ENCODE results near the gene ZNF683.

Gene ZNF683

DNA sequence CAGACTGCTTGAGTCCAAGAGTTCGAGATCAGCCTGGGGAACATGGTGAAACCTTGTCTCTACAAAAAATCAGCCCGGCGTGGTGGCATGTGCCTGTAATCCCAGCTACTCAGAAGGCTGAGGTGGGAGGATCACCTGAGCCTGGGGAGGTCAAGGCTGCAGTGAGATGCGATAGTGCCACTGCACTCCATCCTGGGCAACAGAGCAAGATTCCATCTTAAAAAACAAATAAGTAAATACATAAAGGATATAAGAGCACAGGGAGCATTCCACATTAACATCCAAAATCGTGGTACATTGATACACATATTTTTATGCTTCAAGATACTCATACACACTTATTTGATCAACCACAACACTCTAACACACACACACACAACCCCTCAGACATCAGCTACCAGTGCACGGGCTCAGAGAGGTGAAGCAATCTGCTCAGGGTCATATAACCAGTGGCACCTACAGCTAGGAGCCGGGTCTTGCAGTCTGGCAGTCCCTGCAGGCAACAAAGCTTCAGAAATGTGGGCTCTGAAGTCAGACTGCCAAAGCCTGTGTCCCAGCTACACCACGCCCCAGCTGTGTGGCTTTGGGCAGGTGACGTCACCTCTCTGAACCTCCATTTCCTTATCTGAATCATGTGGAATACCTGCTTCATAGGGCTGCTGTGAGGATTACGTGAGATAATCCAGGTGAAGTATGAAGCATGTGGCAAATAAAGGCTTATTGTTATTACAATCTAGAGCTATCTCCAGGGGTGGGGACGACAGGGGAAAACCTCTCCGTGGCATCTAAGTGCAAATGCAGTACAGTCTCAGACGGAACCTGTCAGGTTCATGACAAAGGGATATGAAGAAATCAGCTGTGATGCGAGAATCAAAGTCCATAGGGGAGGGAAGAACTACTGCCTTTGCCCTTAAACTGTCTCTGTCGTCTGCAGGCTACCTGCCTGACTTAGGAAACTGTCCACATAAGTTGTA, 13.9 kb downstream of the ZNF683 start:
- no peak for DNase-seq (ENCODE audit: low spot score)

DNA sequence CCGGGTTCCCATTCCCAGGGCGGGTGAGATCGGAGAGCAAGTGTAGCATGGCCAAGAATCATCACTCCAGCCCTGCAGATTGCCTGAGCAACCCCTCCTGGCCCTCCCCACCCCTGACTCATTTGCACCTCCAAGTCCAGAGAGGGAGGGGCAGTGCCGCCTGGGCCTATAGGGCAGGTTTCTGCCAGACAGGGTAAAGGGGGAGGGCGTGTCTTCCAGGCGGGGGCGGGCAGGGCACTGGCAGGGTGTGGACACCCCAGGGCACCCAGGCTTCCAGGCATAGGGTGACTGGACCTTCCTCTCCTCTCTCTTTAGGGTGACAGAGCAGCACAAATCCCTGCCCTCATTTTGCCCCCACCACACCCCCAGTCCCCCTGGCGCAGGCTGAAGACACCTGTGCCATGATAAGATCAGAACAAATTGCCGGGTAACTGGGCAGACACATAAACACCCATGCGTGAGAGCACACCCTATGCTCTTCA, 15.4 kb downstream of the ZNF683 start:
- DNase-seq (ENCODE audit: low spot score), result no peak

DNA sequence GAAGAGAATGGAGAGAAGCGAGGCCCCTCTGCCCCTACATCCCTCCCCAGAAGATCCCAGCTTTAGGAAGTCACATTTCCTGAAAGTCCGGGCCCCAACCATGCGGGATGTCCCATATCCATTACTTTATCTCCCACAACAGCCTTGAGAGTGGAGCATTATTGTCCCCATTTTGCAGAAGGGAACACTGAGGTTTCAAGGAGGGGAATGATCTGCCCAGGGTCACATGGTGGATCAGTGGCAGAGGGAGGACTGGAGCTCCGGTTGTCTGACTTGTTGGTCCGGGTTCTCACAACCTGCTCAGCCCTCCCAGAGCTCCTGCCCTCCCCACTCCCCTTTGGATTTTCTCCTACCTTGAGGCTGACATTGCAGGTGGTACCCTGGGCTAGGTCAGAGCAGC, 16.4 kb downstream of the ZNF683 start:
- DNase-seq (ENCODE audit: low spot score), result no peak

DNA sequence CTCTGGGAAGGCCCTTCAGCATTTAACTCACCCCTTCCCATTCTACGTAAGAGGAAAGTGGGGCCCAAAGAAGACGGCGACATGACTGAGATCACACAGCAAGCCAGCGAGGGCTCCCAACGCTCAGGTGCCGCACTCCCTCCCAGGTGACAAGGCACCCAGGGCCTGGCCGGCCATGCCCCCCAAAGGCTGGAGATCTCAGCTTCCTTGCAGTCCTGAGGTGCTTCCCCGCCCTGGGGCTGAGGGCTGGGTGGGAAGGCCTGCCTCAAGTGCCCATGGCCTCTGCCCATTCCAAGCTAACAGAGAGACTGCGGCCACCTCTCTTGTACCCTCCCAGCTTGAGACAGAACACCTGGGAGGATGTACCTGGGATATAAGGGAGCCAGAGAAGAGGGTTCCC, 17.6 kb downstream of the ZNF683 start:
- DNase-seq (ENCODE audit: low spot score), result no peak

DNA sequence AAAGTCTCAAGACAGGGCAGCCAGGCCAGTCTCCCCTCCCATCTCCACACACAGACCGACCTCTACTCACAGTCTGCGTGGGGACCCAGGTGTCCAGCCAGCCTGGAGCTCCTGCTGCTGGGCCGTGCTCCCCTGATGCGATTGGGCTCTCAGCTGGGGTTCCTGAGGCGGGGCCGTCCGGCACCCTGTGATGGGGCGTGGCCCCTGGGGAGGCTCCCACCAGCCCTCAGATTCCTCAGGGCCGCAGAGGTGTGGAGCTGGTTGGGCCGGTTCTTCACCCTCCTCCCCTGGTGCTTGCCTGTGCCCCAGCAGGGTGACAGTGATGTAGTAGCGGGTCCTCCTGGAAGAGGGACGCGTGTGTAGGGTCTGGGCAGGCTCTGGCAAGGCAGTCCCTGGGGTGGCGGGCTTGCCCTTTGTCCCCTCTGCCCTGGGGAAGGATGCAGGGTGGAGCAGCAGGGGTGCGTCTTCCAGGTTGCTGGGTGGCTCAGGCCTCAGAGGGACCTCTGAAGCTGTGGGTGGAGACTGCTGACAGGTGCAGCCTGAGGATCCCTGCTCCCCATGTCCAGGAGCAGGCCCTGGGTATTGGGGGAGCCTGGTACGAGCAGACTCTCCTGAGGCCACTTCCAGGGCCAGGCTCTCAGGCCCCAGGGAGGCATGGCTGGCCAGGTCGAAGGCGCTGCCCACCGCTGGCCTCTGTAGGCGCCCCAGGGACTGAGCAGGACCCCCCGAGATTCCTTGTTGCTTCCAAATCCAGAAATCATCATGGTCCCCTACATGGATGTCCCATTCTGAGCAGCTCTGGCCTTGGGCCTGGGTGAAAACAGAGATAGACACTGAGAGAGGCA, 18.4 kb downstream of the ZNF683 start, which contains the start of gene CRYBG2:
CRYBG2 (minus strand) TSS at position 155 of the 845 bp plus-strand sequence. CDS start 7,473 bp downstream, outside the sequence.
- no peak for DNase-seq (ENCODE audit: low spot score)

DNA sequence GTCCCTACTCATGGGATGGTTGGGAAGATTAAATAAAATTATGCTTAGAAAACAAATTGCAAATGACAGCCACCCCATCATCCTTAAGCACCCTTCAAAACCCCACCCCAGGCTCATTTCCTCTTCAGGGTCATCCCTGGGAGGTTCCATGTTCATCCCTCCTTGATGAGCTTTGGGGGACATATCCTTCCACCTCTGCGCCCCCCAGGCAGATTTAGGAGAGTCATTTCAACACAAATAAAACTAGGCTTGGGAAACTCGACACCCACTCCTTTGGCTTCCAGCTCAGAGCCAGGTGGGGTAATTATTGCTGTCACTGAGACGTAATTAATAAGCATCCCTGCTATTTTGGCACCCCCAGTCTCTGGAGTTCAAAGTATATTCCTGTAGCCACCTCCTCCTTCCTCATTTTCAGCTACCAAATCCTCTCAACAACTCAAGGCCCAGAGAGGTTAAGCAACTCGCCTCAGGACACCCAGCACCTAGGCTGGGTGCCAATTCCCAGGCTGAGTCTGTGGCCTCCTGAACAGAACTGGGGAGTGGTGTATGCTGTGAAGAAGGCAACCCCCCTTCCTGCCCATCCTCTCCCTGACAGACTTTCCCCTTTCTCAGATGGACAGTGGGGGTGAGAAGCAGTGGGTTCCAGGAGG, 19.2 kb downstream of the ZNF683 start:
- no peak for DNase-seq (ENCODE audit: low spot score)

DNA sequence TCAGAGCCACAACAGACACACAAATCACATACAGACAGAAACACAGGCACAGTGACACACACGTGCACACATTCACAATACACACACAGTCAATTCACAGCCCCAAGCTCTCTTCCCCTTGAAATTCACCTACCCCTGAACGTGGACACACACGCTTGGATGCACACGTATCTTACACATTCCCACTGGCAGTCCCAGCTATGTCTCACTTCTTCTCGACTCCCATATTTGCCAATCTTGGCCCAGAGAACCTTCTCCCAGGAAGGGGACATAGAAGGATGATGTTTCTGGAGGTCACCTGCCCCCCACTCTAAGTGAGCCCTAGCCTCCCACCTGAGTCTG, 20.2 kb downstream of the ZNF683 start:
- no peak for DNase-seq (ENCODE audit: low spot score)

DNA sequence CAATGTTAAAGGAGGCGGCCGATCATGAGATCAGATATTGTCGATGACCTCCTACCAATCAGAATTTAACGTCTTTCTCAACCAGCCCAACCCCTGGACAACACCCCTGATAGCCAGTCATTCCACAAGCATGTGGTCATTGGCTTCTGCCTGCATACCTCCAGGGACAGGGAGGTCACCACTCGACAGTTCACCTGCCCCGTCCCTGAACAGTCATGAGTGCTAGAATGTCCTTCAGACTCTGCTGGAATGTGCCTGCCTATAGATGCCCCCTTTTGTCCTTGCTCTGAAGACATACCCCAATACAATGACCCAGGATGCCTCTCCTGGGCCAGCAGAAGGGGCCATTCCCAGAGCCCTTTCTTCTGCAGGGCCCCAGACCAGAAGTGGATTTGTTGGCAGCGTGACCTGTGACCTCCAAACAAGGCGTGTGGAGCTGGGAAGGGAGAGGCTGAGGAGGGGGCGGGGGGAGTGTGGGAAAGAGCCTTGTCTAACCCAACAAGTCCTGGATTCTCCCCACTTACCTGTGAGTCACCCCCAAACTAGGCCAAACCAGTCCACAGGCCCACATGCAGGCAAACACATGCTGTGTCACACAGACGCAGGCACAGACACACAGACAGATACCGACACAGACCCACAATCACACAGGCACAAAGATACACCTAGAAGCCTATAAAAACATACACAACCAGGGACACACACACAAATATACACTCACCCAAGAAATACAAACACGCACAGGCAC, 20.8 kb downstream of the ZNF683 start:
- no peak for DNase-seq (ENCODE audit: low spot score)

DNA sequence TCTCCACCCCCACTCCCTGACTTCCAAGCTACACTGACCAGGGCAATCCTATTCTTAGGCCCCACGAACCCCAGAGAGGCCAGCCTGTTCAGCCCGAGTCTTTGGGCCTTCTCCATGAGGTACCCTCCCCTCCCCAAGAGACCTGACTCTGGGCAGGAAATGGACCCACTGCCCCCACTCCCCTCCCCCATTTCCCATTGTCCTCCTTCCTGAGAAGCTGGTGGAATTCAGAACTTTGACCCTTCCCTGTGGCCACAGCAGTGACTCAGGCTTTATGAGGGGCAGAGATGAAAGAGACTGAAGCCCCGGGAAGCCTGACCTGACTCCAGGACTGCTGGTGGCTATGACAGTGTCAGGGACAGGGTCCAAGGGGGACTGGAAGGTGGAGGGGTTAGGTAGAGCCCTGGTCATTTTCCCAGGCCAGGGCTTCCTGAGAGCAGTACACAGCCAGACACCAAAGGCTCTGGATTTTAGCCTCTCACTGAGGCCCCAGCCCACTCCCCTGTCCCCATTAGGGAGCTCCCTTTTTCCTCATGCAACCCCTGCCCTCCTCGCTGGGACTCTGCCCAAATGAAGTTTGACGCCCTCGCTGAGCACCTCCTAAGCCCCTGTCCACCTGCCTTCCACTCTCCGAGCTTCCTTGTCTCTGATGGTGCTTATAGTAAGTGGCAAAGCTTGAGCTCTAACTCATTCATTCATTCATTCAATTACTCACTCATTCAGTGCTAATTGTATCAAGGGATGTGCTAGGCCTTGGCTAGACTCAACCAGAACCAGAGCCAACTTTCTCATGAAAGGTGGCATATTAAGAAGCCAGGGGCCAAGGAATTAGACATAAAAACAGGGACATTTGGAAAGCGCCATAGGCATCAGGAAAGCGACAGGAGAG, 21.6 kb downstream of the ZNF683 start:
- no peak for DNase-seq (ENCODE audit: low spot score)

DNA sequence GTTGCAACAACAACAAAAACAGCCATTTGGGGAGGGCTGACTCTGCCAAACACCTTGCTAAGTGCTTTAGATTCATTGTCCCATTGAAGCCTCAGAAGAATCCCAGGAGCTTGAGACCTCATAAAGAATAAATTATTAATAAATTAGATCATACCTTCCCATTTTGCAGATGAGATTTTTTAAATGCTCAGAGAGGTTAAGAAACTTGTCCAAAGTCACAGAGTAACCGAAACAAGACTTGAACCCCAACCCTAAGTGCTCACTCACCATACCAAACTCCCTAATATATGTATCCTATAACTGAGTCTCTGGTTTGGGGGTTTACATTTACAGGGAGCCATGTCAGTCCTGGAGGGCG, 22.2 kb downstream of the ZNF683 start:
- no peak for DNase-seq (ENCODE audit: low spot score)

DNA sequence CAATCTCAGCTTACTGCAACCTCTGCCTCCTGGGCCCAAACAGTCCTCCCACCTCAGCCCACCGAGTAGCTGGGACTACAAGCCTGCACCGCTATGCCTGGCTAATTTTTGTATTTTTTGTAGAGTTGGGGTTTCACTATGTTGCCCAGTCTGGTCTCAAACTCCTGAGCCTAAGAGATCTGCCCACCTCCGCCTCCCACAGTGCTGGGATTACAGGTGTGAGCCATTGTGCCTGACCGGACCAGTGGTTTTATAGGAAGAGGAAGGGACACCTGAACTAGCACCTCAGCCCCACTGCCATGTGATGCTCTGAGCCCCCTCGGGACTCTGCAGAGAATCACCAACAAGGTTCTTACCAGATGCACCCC, 22.7 kb downstream of the ZNF683 start:
- no peak for DNase-seq (ENCODE audit: low spot score)

DNA sequence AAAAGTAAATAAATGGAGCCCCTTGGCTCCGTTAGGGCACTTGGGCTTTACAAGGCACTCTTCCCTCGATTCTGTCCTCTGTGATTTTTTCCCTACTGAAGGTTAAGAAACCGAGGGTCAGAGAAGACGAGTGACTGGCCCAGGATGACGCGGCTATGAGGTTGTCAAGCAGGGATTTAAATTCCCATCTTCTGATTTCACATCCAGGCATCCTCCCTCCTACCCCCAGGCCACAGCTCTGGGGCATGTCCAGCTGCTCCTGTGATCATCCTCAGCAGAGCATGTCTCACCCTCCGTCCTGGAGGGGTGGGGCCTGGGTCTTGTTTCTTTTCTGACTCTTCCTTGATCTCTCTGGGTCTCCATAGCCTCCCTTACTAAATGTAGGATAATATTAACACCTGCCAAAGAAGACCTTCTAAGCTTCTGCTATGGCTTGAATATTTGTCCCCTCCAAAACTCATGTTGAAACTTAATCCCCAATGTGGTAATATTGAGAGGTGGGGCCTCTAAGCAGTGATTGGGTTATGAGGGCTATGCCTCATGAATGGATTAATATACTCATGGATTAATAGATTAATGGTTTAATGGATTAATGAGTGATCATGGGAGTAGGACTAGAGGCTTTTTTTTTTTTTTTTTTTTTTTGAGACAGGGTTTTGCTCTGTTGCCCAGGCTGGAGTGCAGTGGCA, 23.2 kb downstream of the ZNF683 start:
- no peak for DNase-seq (ENCODE audit: low spot score)

DNA sequence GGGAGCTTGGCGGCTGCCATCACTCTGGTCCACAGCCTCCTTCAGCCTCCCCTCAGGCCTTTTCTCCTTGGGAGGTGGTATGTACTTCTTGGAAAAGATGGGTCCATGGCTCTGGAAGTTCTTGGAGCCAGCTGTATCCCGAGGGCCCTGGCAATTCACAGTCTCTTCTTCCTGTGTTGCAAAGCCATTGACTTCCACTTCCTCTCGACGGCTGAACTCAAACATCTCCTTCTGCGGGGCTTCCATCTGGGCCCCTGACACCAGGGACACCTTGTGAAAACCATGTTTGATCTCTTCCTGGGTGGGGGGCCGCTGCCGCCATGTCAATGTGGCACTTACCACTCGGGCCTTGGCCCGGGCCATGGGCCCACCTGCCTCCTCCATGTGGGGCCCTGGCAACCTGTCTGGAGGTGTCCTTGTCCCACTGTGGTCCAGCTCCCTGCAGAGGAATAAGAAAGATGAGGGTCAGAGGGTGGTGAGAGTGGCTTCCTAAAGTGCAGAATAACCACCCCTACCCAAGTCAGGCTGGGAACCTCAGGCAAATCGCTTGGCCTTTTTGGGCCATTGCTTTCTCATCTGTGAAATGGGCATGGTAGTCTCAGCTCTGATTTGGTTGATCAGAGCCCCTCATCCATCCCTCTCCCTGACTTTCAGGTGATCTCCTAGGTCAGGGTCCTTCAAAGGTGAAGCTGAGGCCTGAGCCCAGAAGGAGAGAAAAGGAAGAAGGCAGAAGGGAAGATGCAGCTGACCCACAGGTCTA, 26.1 kb downstream of the ZNF683 start:
- DNase-seq (ENCODE audit: low spot score), result no peak

DNA sequence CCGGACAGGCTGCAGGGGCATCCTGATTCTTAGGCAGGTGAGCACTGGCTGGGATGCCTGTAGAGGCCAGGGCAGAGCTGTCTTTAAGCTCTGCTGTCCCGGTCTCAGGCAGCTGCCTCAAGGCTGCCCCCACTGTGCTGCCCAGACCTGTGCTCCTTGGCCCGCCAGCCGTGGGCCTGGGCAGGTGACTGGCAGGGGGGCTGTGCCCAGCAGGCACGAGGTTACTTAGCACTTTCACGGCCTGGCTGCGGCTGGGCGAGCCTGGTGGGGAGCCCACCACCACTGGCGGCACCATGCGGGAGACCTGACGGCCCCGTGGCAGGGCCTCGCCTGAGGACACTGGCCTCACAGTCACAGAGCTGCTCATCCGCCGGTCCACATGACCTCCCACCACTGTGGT, 26.8 kb downstream of the ZNF683 start:
- DNase-seq (ENCODE audit: low spot score), result no peak

DNA sequence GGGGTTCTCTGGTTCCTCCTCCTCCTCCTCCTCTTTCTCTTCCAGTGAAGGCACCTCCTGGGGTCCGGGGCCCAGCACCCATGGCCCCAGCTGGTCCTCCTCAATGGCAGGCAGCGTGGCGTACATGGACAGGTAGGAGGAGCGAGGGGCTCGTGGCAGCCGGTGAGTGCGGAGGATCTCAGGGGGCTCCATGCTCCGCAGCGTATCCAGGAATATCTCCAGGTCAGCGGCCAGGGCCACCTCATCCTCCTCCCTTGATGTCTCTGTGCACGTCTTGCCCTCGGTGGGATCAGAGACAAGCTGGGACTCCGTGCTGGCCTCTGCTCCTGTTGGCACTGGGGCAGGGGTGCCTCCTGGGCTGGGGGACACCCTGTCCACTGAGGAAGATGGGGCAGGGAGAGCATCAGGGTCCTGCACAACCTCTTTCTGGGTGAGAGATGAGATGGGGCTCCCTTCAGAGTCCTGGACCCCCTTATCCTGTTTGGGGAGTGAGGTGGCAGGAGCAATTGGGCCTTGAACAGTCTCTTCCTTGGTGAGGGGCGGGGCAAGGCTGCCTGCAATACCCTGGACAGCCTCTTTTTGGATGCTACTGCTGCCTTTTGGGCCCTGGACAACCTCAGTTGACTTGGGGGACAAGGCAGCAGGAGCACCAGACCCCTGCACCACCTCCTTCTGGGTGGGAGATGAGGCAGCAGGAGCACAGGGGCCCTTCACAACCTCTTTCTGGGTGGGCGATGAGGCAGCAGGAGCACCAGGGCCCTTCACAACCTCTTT, 28.2 kb downstream of the ZNF683 start:
- no peak for DNase-seq (ENCODE audit: low spot score)

DNA sequence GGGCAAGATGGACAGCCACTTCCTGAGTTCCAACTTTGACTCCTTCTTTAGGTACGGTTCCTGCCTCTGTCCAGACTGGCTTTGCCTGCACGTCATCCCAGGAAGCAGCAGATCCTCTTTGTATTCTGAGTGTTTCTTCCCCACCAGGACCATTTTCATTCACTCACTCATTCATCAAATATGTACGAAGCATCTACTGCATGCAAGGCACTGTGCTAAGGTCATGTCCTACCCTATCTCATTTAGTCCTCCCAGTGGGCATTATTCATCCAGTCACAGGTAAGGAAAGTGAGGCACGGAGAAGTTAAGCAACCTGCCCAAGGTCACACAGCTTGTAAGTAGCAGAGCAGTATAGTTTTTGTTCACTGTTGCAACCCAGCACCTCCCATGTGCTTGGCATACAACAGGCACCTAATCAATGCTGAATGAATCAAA, 32.5 kb downstream of the ZNF683 start:
- DNase-seq (ENCODE audit: low spot score), result no peak

DNA sequence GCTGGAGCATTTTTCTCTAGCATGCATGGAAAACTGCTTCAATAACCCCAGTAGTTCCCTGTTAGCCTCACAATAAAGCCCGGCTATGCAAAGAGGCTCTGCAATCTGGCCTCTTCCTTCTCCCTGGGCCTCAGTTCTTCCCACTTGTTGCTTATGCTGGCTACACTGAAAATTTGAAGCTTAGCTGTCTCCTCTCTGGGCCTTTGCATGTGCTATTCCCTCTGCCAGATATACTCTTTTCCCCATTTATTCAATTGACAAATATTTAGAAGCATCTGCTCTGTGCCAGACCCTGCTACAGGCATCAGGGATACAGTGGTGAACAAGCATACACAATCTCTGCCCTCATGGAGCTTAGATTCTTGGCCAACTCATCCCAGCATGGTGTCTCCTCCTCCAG, 33.9 kb downstream of the ZNF683 start:
- DNase-seq (ENCODE audit: low spot score), result no peak

DNA sequence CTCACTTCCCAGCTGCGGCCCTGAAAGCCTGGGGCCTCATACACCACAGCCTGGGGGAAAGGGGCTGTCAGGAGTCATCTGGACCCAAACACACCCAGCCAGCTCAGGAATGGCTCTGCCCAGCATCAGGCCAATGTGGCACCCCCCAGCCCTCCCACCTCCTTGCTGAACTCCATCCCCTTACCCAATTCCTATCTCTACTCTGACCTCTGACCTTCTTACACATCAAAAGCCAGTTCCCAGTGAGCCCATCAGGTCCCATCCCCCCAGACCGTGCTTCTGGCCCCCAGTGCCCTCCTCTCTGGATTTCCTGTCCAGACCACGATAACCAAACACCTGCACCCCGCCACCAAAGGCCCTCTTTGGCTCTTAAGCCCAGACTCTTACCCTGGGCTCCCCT, 34.9 kb downstream of the ZNF683 start:
- no peak for DNase-seq (ENCODE audit: low spot score)

DNA sequence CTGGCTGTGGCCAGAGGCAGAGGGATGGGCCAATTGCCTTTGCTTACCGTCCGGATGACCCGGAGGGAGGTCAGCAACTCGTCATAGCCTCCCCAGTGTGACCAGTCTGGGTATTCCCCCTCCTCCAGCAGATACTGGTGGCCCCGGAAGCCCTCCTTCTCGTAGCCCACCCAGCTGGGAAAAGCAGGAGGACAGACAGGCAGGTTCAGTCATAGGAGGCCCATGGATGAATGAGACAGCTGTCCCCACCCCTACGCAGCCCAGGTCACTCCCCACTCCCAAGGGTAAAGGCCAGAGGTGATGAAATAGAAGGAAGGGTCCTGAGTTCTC, 35.4 kb downstream of the ZNF683 start:
- no peak for DNase-seq (ENCODE audit: low spot score)

All from pons (tissue), 1 donor.